ENCODE data around the gene LRRC40. TPM values are rescaled to one million over a fixed set of nuclear protein-coding genes. Genes with fewer than 3 reads are reported as not detected.
"Not testable (repeated sequence)": the region's sequence is repeated elsewhere in the genome, so short reads cannot be mapped to it uniquely, and the experiment has no call there.

Gene LRRC40
- total RNA-seq, 1 donor from 2014 or later: 20.3 TPM

- intact Hi-C loops (cut with micrococcal nuclease): no loop called here
Measured at GRCh38 chr1:70204139-70204538, 1.2 kb downstream of the LRRC40 start.

GRCh38 chr1:70202173-70202758 lies 3.1 kb downstream of the LRRC40 start:
- intact Hi-C loops (cut with micrococcal nuclease): no loop called here

GRCh38 chr1:70200065-70200464 lies 5.3 kb downstream of the LRRC40 start:
- intact Hi-C loops (cut with micrococcal nuclease): no loop called here

GRCh38 chr1:70196333-70196732 lies 9.0 kb downstream of the LRRC40 start:
- intact Hi-C loops (cut with micrococcal nuclease): no loop called here

- intact Hi-C loops (cut with micrococcal nuclease): no loop called here
Measured at GRCh38 chr1:70195342-70195741, 10.0 kb downstream of the LRRC40 start.

GRCh38 chr1:70194601-70195000 lies 10.8 kb downstream of the LRRC40 start:
- intact Hi-C loops (cut with micrococcal nuclease): no loop called here

GRCh38 chr1:70192446-70192845 lies 12.9 kb downstream of the LRRC40 start:
- intact Hi-C loops (cut with micrococcal nuclease): not testable (repeated sequence)

- intact Hi-C loops (cut with micrococcal nuclease): no loop called here
Measured at GRCh38 chr1:70190180-70190579, 15.2 kb downstream of the LRRC40 start.

- intact Hi-C loops (cut with micrococcal nuclease): no loop called here
Measured at GRCh38 chr1:70188522-70188921, 16.9 kb downstream of the LRRC40 start.

GRCh38 chr1:70185181-70185580 lies 20.2 kb downstream of the LRRC40 start:
- intact Hi-C loops (cut with micrococcal nuclease): not testable (repeated sequence)

- intact Hi-C loops (cut with micrococcal nuclease): no loop called here
Measured at GRCh38 chr1:70171512-70171911, 33.9 kb downstream of the LRRC40 start.

- intact Hi-C loops (cut with micrococcal nuclease): no loop called here
Measured at GRCh38 chr1:70169018-70169839, 36.1 kb downstream of the LRRC40 start.

- intact Hi-C loops (cut with micrococcal nuclease): no loop called here
Measured at GRCh38 chr1:70168283-70168682, 37.1 kb downstream of the LRRC40 start.

GRCh38 chr1:70164350-70164749 lies 41.0 kb downstream of the LRRC40 start:
- intact Hi-C loops (cut with micrococcal nuclease): no loop called here

- intact Hi-C loops (cut with micrococcal nuclease): no loop called here
Measured at GRCh38 chr1:70156529-70157120, 48.8 kb downstream of the LRRC40 start.

GRCh38 chr1:70153739-70154138 lies 51.6 kb downstream of the LRRC40 start:
- intact Hi-C loops (cut with micrococcal nuclease): no loop called here

- intact Hi-C loops (cut with micrococcal nuclease): no loop called here
Measured at GRCh38 chr1:70150444-70150843, 54.9 kb downstream of the LRRC40 start.

GRCh38 chr1:70146488-70146887 lies 58.9 kb downstream of the LRRC40 start:
- intact Hi-C loops (cut with micrococcal nuclease): no loop called here

GRCh38 chr1:70143048-70143659 lies 62.2 kb downstream of the LRRC40 start:
- intact Hi-C loops (cut with micrococcal nuclease): no loop called here

GRCh38 chr1:70142075-70142474 lies 63.3 kb downstream of the LRRC40 start:
- intact Hi-C loops (cut with micrococcal nuclease): no loop called here

GRCh38 chr1:70140894-70141293 lies 64.5 kb downstream of the LRRC40 start:
- intact Hi-C loops (cut with micrococcal nuclease): no loop called here

- intact Hi-C loops (cut with micrococcal nuclease): no loop called here
Measured at GRCh38 chr1:70140343-70140742, 65.0 kb downstream of the LRRC40 start.
